PC-9 (cell line): ENCODE data around the gene LYPLAL1. TPM values are rescaled to one million over a fixed set of nuclear protein-coding genes. Genes with fewer than 3 reads are reported as not detected.

Experiments
- BruUV-seq: library from RNA; stranded (reverse); fragments of 400-500 nt; replicated peaks from 2 replicates; lab custom pipeline; 2021; lab: Mats Ljungman, UMichigan
- CTCF ChIA-PET: fragments of 300-600 bp; sonication (Branson Sonifier 250); formaldehyde crosslinking; loops from one replicate; lab custom pipeline; 2022; ENCODE audit warnings: antibody characterized with exemption; lab: Charles Lee
- POLR2A ChIA-PET: fragments of 300-600 bp; sonication (Branson Sonifier 250); formaldehyde crosslinking; loops from one replicate; lab custom pipeline; 2022; ENCODE audit warnings: antibody characterized with exemption; ENCODE audit not compliant: unreplicated experiment; lab: Charles Lee
- DNase-seq, 2 experiments: peaks; one replicate each; pipeline versions ENCODE4 v3.0.0 to v3.0.0-alpha.2; 2015 to 2022; ENCODE audit warnings: mixed read lengths in 1 of 2
- H2AFZ ChIP-seq: fragments of 200-600 bp; sonication (generic); 2 replicates; pipeline ENCODE4 v1.8.1; 2017; ENCODE audit warnings: antibody characterized with exemption
- H3F3A ChIP-seq: fragments of 200-600 bp; sonication (generic); 2 replicates; pipeline ENCODE4 v1.8.1; 2017; ENCODE audit warnings: antibody characterized with exemption, mild to moderate bottlenecking, low read depth; ENCODE audit not compliant: insufficient read depth
- H3K27ac ChIP-seq: fragments of 200-600 bp; sonication (generic); 2 replicates; pipeline ENCODE4 v1.6.1; 2016; ENCODE audit warnings: mixed run types
- H3K27me3 ChIP-seq: fragments of 200-600 bp; sonication (generic); 2 replicates; pipeline ENCODE4 v1.6.1; 2016; ENCODE audit warnings: low read depth, mixed run types; ENCODE audit not compliant: insufficient read depth
- H3K36me3 ChIP-seq: fragments of 200-600 bp; sonication (generic); 2 replicates; pipeline ENCODE4 v1.6.1; 2016; ENCODE audit warnings: low read depth, mixed run types
- H3K4me1 ChIP-seq: fragments of 200-600 bp; sonication (generic); replicated peaks from 2 replicates; pipeline ENCODE4 v1.6.1; 2016; ENCODE audit warnings: mixed run types; ENCODE audit not compliant: insufficient read depth
- H3K4me2 ChIP-seq: fragments of 200-600 bp; sonication (generic); 2 replicates; pipeline ENCODE4 v1.6.1; 2017; ENCODE audit warnings: mixed run types
- H3K4me3 ChIP-seq: fragments of 200-600 bp; sonication (generic); 2 replicates; pipeline ENCODE4 v1.6.1; 2016; ENCODE audit warnings: mixed run types
- H3K79me2 ChIP-seq: fragments of 200-600 bp; sonication (generic); 2 replicates; pipeline ENCODE4 v1.6.1; 2017; ENCODE audit warnings: low read depth, mixed run types
- H3K9me2 ChIP-seq: fragments of 200-600 bp; sonication (generic); 2 replicates; pipeline ENCODE4 v1.8.1; 2017; ENCODE audit warnings: mild to moderate bottlenecking; ENCODE audit not compliant: insufficient read depth
- H3K9me3 ChIP-seq: fragments of 200-600 bp; sonication (generic); 2 replicates; pipeline ENCODE4 v1.8.1; 2016; ENCODE audit warnings: low read depth; ENCODE audit not compliant: insufficient read depth
- H4K20me1 ChIP-seq: fragments of 200-600 bp; sonication (generic); 2 replicates; pipeline ENCODE4 v1.8.1; 2017; ENCODE audit not compliant: insufficient read depth
- CTCF ChIP-seq: fragments of 200-600 bp; sonication (generic); conservative IDR thresholded peaks from 2 replicates; pipeline ENCODE4 v1.6.1; 2017; ENCODE audit warnings: mixed run types, antibody characterized with exemption, mild to moderate bottlenecking, moderate library complexity
- EZH2 ChIP-seq: fragments of 200-600 bp; sonication (generic); IDR thresholded peaks from 2 replicates; pipeline ENCODE4 v1.8.0; 2017; ENCODE audit warnings: antibody characterized with exemption, low read depth
- intact Hi-C: fragments of 100-400 bp; cut with micrococcal nuclease; formaldehyde crosslinking; loops from one replicate; pipeline ENCODE4 v1.10.0; 2022; ENCODE audit not compliant: unreplicated experiment
- total RNA-seq: library from RNA; stranded (reverse); gene quantifications from 2 replicates; pipeline ENCODE4 v1.2.3, GENCODE V29; 2021

LYPLAL1 gene
- total RNA-seq, 1 experiment from 2014 or later = 57.0 TPM

DNA sequence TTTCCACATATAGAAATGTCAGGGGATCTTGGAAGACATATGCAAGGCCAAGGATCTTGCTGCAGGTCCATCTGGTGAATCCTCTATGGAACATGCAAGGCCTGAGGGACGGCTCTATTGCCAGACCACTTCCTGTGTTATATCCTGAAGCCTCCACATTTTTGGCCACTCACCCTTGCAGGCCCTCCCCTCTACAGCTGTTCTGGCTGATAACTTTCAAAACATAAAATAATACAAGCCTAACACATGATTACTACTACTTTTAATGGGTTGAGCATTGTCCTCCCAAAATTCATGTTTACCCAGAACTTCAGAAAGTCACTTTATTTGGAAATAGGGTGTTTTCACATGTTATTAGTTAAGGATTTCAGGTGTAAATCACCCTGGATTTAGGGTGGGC, 18.5 kb upstream of the LYPLAL1 start:
- ChIA-PET CTCF (no interaction called here), POLR2A (no interaction called here)
- Histone ChIP-seq H3K36me3 (no peaks in the 10 kb centered on the region), H3K4me1 (no peaks in the 10 kb centered on the region), H3F3A (no peaks in the 10 kb centered on the region), H3K4me3 (no peak overlapping the region), H3K9me3 (no peaks in the 10 kb centered on the region), H3K79me2 (no peaks in the 10 kb centered on the region), H3K9me2 (no peaks in the 10 kb centered on the region; the same call in 1 of the 2 replicates), H3K27ac (no peak overlapping the region), H2AFZ (no peak overlapping the region), H3K27me3 (no peaks in the 10 kb centered on the region), H3K4me2 (no peak overlapping the region), H4K20me1 (no peaks in the 10 kb centered on the region)
- intact Hi-C loops = no loop called here
- no TSS peak for BruUV-seq
- TF ChIP-seq CTCF = no peak
- no peak for TF ChIP-seq EZH2
- DNase-seq = no peak

- Histone ChIP-seq H3K27ac (no peak overlapping the region), H4K20me1 (no peaks in the 10 kb centered on the region), H3K4me1 (no peaks in the 10 kb centered on the region), H3K9me3 (no peaks in the 10 kb centered on the region), H3K36me3 (no peaks in the 10 kb centered on the region), H3F3A (no peaks in the 10 kb centered on the region), H3K4me3 (no peak overlapping the region), H3K4me2 (no peak overlapping the region), H3K9me2 (no peaks in the 10 kb centered on the region), H3K27me3 (no peaks in the 10 kb centered on the region), H3K79me2 (no peaks in the 10 kb centered on the region), H2AFZ (no peak overlapping the region)
- ChIA-PET CTCF (no interaction called here), POLR2A (interaction anchor here (0.6 kb wide), 3 partner anchors 11 to 815 kb away, joined by 6 to 14 read pairs (median 7); partner anchors contain the start of gene TGFB2)
- BruUV-seq = no TSS peak
- DNase-seq = no peak
- TF ChIP-seq EZH2 = no peak
- no peak for TF ChIP-seq CTCF
- intact Hi-C loops = no loop called here
Measured at GRCh38 chr1:219159946-219160645, 13.6 kb upstream of the LYPLAL1 start.

- no peaks in the 10 kb centered on the region for H3K36me3 ChIP-seq
- intact Hi-C loops = no loop called here
- CTCF ChIA-PET = interaction anchor here (0.7 kb wide), 1 partner anchor 673 kb away, joined by 3 read pairs; no protein-coding TSS in a partner anchor
Measured at GRCh38 chr1:219160967-219161366, 12.7 kb upstream of the LYPLAL1 start.

More at GRCh38 chr1:219160967-219161366, 12.7 kb upstream of the LYPLAL1 start:
- Histone ChIP-seq H3K79me2 (no peaks in the 10 kb centered on the region), H4K20me1 (no peaks in the 10 kb centered on the region), H3K9me2 (no peaks in the 10 kb centered on the region), H3K27me3 (no peaks in the 10 kb centered on the region), H3F3A (no peaks in the 10 kb centered on the region), H3K27ac (no peak overlapping the region), H3K4me2 (no peak overlapping the region), H3K4me3 (no peak overlapping the region), H3K4me1 (no peaks in the 10 kb centered on the region), H2AFZ (no peak overlapping the region), H3K9me3 (no peaks in the 10 kb centered on the region)
- BruUV-seq = no TSS peak
- no peak for DNase-seq
- TF ChIP-seq EZH2 (no peak), CTCF (no peak)
- POLR2A ChIA-PET = interaction anchor here (0.6 kb wide), 1 partner anchor 12 kb away, joined by 7 read pairs; no protein-coding TSS in a partner anchor
